Cortex of kidney (tissue), 1 donor: ENCODE measurements around the gene RAX2.
"Not testable (repeated sequence)": the region's sequence is repeated elsewhere in the genome, so short reads cannot be mapped to it uniquely, and the experiment has no call there.

Experiments used
- DNase-seq: peaks from one replicate; lab custom pipeline; 2025; lab: John Stamatoyannopoulos, UW

RAX2 gene

GRCh38 chr19:3778104-3778867 lies 6.3 kb upstream of the RAX2 start:
- DNase-seq: no peak

GRCh38 chr19:3776479-3777040 lies 4.5 kb upstream of the RAX2 start:
- no peak for DNase-seq

GRCh38 chr19:3775831-3776230 lies 3.8 kb upstream of the RAX2 start:
- no peak for DNase-seq

GRCh38 chr19:3775374-3775711 lies 3.3 kb upstream of the RAX2 start:
- no peak for DNase-seq

GRCh38 chr19:3774621-3775373 lies 2.8 kb upstream of the RAX2 start:
- DNase-seq: no peak

GRCh38 chr19:3773814-3774515 lies 1.9 kb upstream of the RAX2 start:
- no peak for DNase-seq

- DNase-seq: no peak
These were observed 775 bp downstream of the RAX2 start for GRCh38 chr19:3771000-3771905.

GRCh38 chr19:3770136-3770999 lies 1.7 kb downstream of the RAX2 start:
- no peak for DNase-seq

GRCh38 chr19:3769494-3769893 lies 2.5 kb downstream of the RAX2 start:
- no peak for DNase-seq

GRCh38 chr19:3768748-3769099 lies 3.3 kb downstream of the RAX2 start:
- DNase-seq: no peak

GRCh38 chr19:3768015-3768747 lies 3.8 kb downstream of the RAX2 start:
- DNase-seq: no peak

GRCh38 chr19:3767050-3767449 lies 5.0 kb downstream of the RAX2 start:
- DNase-seq: no peak

GRCh38 chr19:3766520-3766919 lies 5.5 kb downstream of the RAX2 start:
- DNase-seq: no peak

- not testable (repeated sequence) for DNase-seq
These were observed 6.3 kb downstream of the RAX2 start for GRCh38 chr19:3765757-3766156.

- DNase-seq: no peak
These were observed 6.9 kb downstream of the RAX2 start for GRCh38 chr19:3765121-3765520.

- DNase-seq: peak; percentile 88
These were observed 9.2 kb downstream of the RAX2 start, which contains the start of gene MRPL54 for GRCh38 chr19:3762501-3763459. Gene MRPL54 (plus strand): TSS chr19:3762682. CDS start chr19:3762701, 19 bp downstream.

- DNase-seq: no peak
These were observed 9.9 kb downstream of the RAX2 start for GRCh38 chr19:3762130-3762473.

GRCh38 chr19:3761382-3762129 lies 10.5 kb downstream of the RAX2 start, which contains the start of gene APBA3:
Gene APBA3 (minus strand): TSS chr19:3761692. CDS start chr19:3760264, 1,428 bp downstream.
- no peak for DNase-seq
